HEK293T (cell line): Measurements from ENCODE around the gene CSF2.

ENCODE experiments used
- CTCF ChIA-PET: fragments of 350-600 bp; formaldehyde crosslinking; extraction: SDS; loops from one replicate; lab custom pipeline; 2021; ENCODE audit warnings: antibody characterized with exemption, inconsistent platforms; lab: Yijun Ruan, JAX
- POLR2A ChIA-PET: fragments of 350-600 bp; formaldehyde crosslinking; extraction: SDS; loops from one replicate; lab custom pipeline; 2020; ENCODE audit warnings: antibody characterized with exemption, inconsistent platforms; lab: Yijun Ruan, JAX
- DNase-seq: peaks from one replicate; pipeline ENCODE4 v3.0.0; 2012; ENCODE audit warnings: mixed read lengths; ENCODE audit errors: extremely low spot score
- ARNT ChIP-seq: fragments of 450-650 bp; IDR thresholded peaks from 2 replicates; pipeline ENCODE4 v1.6.1; 2017; ENCODE audit warnings: mild to moderate bottlenecking
- BHLHE40 ChIP-seq: fragments of 450-650 bp; IDR thresholded peaks from 2 replicates; pipeline ENCODE4 v1.6.1; 2016; ENCODE audit warnings: mild to moderate bottlenecking, moderate library complexity, borderline replicate concordance
- CTBP1 ChIP-seq: fragments of 450-650 bp; IDR thresholded peaks from 2 replicates; pipeline ENCODE4 v1.6.1; 2016; ENCODE audit warnings: borderline replicate concordance
- ELF4 ChIP-seq: fragments of 450-650 bp; IDR thresholded peaks from 2 replicates; pipeline ENCODE4 v1.6.1; 2017; ENCODE audit warnings: antibody characterized with exemption
- FOXA1 ChIP-seq: fragments of 450-650 bp; IDR thresholded peaks from 2 replicates; pipeline ENCODE4 v1.6.1; 2016; ENCODE audit warnings: mild to moderate bottlenecking
- FOXK2 ChIP-seq: fragments of 450-650 bp; IDR thresholded peaks from 2 replicates; pipeline ENCODE4 v1.6.1; 2016; ENCODE audit warnings: mild to moderate bottlenecking
- FOXM1 ChIP-seq: fragments of 450-650 bp; IDR thresholded peaks from 2 replicates; pipeline ENCODE4 v1.6.1; 2017; ENCODE audit warnings: mild to moderate bottlenecking, borderline replicate concordance
- HDGF ChIP-seq: fragments of 450-650 bp; IDR thresholded peaks from 2 replicates; pipeline ENCODE4 v1.6.1; 2017; ENCODE audit warnings: antibody characterized with exemption, borderline replicate concordance
- L3MBTL2 ChIP-seq: fragments of 450-650 bp; conservative IDR thresholded peaks from 2 replicates; pipeline ENCODE4 v1.6.1; 2016; ENCODE audit warnings: mild to moderate bottlenecking
- LEF1 ChIP-seq: fragments of 450-650 bp; IDR thresholded peaks from 2 replicates; pipeline ENCODE4 v1.6.1; 2017; ENCODE audit warnings: mild to moderate bottlenecking, borderline replicate concordance
- NFRKB ChIP-seq: fragments of 450-650 bp; IDR thresholded peaks from 2 replicates; pipeline ENCODE4 v1.6.1; 2016; ENCODE audit warnings: mild to moderate bottlenecking, moderate library complexity
- SP1 ChIP-seq: fragments of 450-650 bp; IDR thresholded peaks from 2 replicates; pipeline ENCODE4 v1.6.1; 2017
- SUZ12 ChIP-seq: fragments of 450-650 bp; IDR thresholded peaks from 2 replicates; pipeline ENCODE4 v1.6.1; 2016; ENCODE audit warnings: mild to moderate bottlenecking
- TARDBP ChIP-seq: fragments of 450-650 bp; IDR thresholded peaks from 2 replicates; pipeline ENCODE4 v1.6.1; 2016
- ZNF384 ChIP-seq: fragments of 450-650 bp; IDR thresholded peaks from 2 replicates; pipeline ENCODE4 v1.6.1; 2016
- TF ChIP-seq, protein P1 (sequence below): fragments of 450-650 bp; IDR thresholded peaks from 2 replicates; pipeline ENCODE4 v1.6.1; 2016

The CSF2 gene

DNA sequence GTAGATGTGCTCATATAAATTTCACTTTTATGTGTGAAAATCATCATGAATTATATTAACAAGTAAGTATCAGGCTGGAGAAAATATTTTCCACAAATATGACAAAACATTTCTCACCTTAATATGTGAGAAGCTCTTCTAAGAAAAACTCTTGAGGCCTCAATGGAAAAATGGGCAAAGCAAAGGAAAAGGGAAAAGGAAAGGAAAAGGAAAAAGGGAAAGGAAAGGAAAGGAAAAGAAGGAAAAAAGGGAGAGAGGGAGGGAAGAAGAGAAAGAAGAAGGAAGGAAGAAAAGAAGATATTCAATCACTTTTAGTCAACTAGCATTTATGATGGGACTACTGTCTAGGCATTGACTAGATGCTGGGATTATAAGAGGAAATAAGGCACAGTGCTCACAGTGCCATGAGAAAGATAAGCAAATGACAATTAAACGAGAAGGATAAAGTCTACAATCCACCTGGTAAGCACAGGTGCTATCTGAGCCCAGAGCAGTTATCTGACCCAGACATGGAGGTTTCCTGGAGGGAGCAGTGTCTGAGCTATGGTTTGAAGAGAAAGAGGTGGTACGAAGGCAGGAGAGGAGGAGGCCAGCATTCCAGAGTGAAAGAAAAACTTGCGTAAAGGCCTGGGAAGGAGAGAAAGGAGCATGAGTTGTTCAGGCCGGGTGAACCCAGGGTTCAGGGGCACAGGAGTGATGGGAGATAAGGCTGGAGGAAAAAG lies 43.8 kb upstream of the CSF2 start:
- ChIA-PET CTCF (no interaction called here), POLR2A (no interaction called here)
- DNase-seq: no peak
- TF ChIP-seq ZNF384 (no peak), HDGF (no peak), BHLHE40 (no peak), SP1 (no peak), ARNT (no peak), FOXA1 (no peak), NFRKB (no peak), LEF1 (no peak), ELF4 (no peak), SUZ12 (no peak), FOXK2 (no peak), TARDBP (no peak), CTBP1 (no peak), L3MBTL2 (no peak), FOXM1 (no peak)
- TF ChIP-seq, protein P1, sequence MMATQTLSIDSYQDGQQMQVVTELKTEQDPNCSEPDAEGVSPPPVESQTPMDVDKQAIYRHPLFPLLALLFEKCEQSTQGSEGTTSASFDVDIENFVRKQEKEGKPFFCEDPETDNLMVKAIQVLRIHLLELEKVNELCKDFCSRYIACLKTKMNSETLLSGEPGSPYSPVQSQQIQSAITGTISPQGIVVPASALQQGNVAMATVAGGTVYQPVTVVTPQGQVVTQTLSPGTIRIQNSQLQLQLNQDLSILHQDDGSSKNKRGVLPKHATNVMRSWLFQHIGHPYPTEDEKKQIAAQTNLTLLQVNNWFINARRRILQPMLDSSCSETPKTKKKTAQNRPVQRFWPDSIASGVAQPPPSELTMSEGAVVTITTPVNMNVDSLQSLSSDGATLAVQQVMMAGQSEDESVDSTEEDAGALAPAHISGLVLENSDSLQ: no peak

DNA sequence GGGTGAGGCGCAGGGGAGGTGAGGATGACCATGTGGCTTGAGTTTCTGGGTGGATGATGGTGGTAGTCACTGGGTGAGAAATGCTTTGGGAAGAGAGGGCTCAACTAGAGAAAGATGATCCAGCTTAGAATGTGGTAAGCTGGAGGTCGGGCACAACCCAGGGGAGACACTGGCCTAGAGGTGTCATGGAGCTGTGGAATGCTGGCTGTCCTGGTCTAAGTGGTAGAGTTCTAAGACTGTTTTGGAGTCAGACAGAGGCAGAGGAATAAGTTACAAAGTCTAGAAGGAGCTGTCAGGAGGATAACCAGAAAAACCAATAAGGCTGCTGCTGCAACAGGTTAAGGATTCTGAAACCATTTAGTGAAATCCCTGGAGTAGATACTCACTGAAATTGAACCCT lies 43.0 kb upstream of the CSF2 start:
- POLR2A ChIA-PET: no interaction called here
- TF ChIP-seq ELF4 (no peak), FOXK2 (no peak), CTBP1 (no peak), FOXA1 (no peak), FOXM1 (no peak), NFRKB (no peak), TARDBP (no peak), HDGF (no peak), SP1 (no peak), ZNF384 (no peak), SUZ12 (no peak), LEF1 (no peak), L3MBTL2 (no peak), ARNT (no peak), BHLHE40 (no peak)
- TF ChIP-seq, protein P1: no peak
- no peak for DNase-seq
- CTCF ChIA-PET: no interaction called here

DNA sequence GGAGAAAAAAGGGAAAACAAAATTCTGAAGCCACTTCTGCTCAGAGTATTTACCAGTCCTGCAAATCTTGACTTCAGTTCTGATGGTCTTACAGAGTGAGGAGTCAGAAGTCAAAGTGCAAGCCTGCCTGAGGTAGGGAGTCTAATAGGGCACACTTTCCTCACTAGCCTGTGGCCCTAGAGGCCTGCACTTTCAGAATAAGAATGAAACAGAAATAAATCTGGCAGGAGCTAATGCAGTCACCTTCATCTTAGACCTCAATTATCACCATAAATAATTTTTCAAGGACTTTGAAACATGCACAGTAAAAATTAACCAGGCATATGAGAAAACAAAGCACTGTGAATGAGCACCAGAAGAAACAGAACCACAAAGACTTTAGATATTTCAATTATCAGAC lies 41.4 kb upstream of the CSF2 start:
- CTCF ChIA-PET: interaction anchor here (0.6 kb wide), 1 partner anchor 13 kb away, joined by 6 read pairs; no protein-coding TSS in a partner anchor
- DNase-seq: no peak
- POLR2A ChIA-PET: no interaction called here
- TF ChIP-seq ELF4 (no peak), L3MBTL2 (no peak), FOXA1 (no peak), ARNT (no peak), TARDBP (no peak), HDGF (no peak), ZNF384 (no peak), LEF1 (no peak), SUZ12 (no peak), FOXM1 (no peak), BHLHE40 (no peak), SP1 (no peak), FOXK2 (no peak), NFRKB (no peak), CTBP1 (no peak)
- TF ChIP-seq, protein P1: no peak

DNA sequence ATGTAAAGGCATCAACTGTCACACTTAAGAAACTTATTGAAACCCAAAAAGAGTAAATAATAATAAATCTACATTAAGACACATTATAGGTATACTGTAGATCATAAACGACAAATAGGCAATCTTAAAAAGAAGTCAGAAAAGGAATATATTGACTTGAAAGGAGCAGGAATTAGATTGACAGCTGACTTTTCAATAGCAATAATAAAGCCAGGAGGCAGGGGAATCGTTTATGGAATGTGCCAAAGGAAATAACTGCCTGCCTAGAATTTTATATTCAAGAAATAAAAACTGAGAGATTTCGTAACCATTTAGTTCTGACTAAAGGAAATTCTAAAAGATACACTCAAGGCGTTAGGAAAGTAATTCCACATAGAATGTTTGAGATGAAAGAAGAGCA lies 40.5 kb upstream of the CSF2 start:
- ChIA-PET POLR2A (no interaction called here), CTCF (no interaction called here)
- TF ChIP-seq, protein P1: no peak
- TF ChIP-seq FOXM1 (no peak), SUZ12 (no peak), ELF4 (no peak), NFRKB (no peak), SP1 (no peak), ZNF384 (no peak), ARNT (no peak), L3MBTL2 (no peak), BHLHE40 (no peak), LEF1 (no peak), CTBP1 (no peak), HDGF (no peak), TARDBP (no peak), FOXA1 (no peak), FOXK2 (no peak)
- DNase-seq: no peak

DNA sequence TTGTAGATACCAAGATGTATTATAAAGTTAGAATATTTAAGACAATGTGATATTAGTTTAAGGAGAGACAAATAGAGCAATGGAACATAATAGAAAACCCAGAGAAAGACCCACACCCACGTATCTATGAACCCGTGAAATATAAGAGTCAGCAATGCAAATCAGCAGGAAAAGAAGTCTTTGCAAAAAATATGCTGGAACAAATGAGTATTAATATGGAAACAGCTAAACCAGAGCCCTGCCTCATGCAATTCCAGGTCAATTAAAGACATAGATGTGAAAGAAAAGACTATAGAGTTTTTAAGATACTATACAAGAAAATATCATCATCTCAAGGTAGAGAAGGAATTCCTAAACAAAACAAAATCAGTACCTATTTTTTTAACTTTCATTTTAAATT lies 36.2 kb upstream of the CSF2 start:
- CTCF ChIA-PET: no interaction called here
- no peak for DNase-seq
- POLR2A ChIA-PET: no interaction called here
- TF ChIP-seq FOXM1: no peak
- TF ChIP-seq ELF4: no peak
- no peak for TF ChIP-seq FOXA1
- no peak for TF ChIP-seq ZNF384
- TF ChIP-seq NFRKB: no peak
- no peak for TF ChIP-seq LEF1
